ENCODE data around the gene LRP10. TPM values are rescaled to one million over a fixed set of nuclear protein-coding genes. Genes with fewer than 3 reads are reported as not detected.

Gene LRP10
- total RNA-seq, 2 donors from 2014 or later, result 53.4 to 60.4 TPM

DNA sequence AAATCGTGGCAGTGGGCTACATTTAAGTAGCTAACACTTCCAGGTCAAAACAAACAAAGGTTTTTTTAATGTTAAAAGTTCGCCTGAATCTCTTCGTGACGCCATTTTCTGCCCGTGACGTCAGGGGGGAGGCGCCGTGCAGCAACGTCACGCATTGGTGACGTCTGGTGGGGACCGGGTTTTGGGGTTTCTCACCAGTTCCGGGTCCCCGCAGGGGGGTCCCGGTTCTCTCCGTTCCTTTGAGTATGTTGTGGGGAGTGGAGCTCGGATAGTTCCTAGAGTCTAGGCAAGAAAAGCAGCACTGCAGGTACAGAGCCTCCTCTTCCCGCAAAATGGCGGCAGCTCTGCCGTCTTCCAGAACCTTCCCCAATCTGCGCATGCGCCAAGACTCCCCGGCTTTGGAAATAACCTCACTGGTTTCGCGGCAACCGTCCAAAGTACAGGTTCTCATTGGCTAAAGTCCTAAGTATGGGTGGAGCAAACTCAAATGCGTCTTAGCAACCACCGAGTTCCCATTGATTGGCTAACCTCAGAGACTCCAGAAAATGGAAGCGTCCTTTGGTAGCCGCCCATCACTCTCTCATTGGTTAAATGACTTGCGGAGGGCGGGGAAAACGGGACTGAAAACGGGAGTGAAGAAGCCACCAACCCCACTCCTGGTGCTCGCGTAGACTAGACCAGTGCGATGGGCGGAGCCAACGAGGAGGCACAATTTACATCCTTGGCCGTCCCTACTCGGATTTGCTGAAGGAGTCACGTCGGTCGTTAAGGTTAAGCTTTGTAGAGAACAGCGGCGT is 47.5 kb downstream of the LRP10 start, which contains the start of gene RBM23:
RBM23 (minus strand) TSS at position 346 of the 797 bp plus-strand sequence.
- Mint-ChIP-seq H3K36me3 (peaks cover 34% of the 10 kb centered on the region), H3K4me3 (peak within 1 kb of the TSS; percentile 99), H3K27ac (peak within 1 kb of the TSS; percentile 100), H3K27me3 (no peaks in the 10 kb centered on the region), H3K4me1 (ENCODE audit: low read depth in 2 of 2) (peaks cover 30 to 31% of the 10 kb centered on the region in 2 donors), H3K9me3 (no peaks in the 10 kb centered on the region)
- peak; percentile 97 for ATAC-seq
- DNase-seq (ENCODE audit: low spot score), result peak; percentile 99

DNA sequence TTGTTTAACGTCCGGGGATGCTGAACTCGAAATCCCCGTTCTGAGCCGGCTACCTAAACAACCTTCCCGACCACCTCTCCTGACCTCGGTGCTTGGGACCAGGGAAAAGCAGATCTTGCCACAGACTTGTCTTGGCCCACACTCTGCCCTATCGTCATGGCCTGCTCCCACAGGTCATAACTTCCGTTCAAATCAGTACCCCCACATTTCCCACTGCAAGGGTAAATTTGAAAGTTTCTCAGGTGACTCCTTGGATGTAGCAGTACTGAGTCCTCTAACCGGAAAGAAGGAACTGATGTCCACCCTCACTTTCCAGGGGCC is 48.0 kb downstream of the LRP10 start:
- Mint-ChIP-seq H3K27me3 (no peaks in the 10 kb centered on the region), H3K4me1 (ENCODE audit: low read depth in 2 of 2) (peaks cover 30 to 31% of the 10 kb centered on the region in 2 donors), H3K36me3 (peaks cover 36% of the 10 kb centered on the region), H3K4me3 (peak overlapping the region; percentile 99), H3K9me3 (no peaks in the 10 kb centered on the region), H3K27ac (peak overlapping the region; percentile 100)
- DNase-seq (ENCODE audit: low spot score), result no peak
- ATAC-seq, result no peak

DNA sequence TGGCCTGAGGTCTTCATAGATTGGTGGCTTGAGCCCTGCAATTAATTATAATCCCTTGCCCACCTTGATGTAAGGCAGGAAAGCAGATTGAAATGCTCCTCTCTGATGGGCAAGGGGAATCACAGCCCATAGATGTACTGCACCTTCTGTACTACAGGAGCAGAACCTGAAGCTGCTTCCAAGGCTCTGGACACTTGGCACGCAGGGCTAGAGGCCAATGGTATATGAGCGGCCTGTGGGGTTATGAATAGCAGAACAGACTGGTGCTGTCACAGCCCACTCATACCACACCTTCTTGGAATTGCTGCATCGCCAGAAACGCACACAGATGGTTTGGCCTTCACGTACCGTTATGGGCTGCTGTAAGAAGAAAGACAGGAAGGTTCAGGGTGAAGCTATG is 49.2 kb downstream of the LRP10 start:
- DNase-seq (ENCODE audit: low spot score), result no peak
- Mint-ChIP-seq H3K4me1 (ENCODE audit: low read depth in 2 of 2) (peaks cover 30 to 31% of the 10 kb centered on the region in 2 donors), H3K27me3 (no peaks in the 10 kb centered on the region), H3K4me3 (no peak overlapping the region), H3K36me3 (peaks cover 36% of the 10 kb centered on the region), H3K9me3 (no peaks in the 10 kb centered on the region), H3K27ac (peak overlapping the region in 1 of 2 donors; percentile 100)
- no peak for ATAC-seq

DNA sequence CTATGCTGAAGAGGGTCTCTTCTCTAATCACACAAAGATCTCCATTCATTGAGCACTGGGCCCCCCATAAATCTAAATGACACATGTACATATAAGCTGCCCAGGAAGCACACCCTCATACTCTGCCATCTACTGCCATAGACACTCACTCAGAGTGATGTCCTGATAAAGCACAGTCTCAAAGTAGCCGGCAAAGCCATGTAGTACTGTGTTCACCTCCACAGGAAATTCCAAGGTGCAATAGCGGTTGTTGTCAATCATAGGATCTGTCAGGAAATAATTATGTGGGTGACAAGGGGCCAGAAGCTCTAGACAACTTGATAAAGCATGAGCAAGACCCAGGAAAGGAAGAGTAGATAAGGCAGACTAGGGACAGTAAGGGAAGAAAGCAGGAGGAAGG is 50.8 kb downstream of the LRP10 start:
- H3K27ac Mint-ChIP-seq, result no peak overlapping the region
- DNase-seq (ENCODE audit: low spot score), result no peak
- ATAC-seq, result no peak
- no peaks in the 10 kb centered on the region for H3K9me3 Mint-ChIP-seq
- peaks cover 45% of the 10 kb centered on the region for H3K36me3 Mint-ChIP-seq
- peaks cover 34 to 35% of the 10 kb centered on the region in 2 donors for H3K4me1 Mint-ChIP-seq (ENCODE audit: low read depth in 2 of 2)
- no peaks in the 10 kb centered on the region for H3K27me3 Mint-ChIP-seq
- H3K4me3 Mint-ChIP-seq, result no peak overlapping the region

DNA sequence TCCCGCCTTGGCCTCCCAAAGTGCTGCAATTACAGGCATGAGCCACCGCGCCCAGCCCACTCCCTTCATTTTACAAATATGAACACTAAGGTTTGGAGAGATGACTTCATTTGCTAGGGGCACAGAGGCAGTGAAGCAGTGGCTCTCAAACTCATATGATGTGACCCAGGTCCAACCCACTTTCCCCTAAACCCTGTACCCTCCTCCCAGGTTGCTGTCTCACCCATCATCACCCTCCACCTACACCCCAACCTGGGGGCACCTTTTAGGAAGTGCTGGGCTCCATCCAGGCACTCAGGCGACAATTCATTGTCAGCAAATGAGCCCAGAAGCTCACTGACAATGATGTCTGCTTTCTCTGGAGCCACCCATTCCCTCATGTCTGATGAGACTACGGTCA is 52.2 kb downstream of the LRP10 start:
- peaks cover 25 to 35% of the 10 kb centered on the region in 2 donors for H3K4me1 Mint-ChIP-seq (ENCODE audit: low read depth in 2 of 2)
- H3K4me3 Mint-ChIP-seq, result no peak overlapping the region
- DNase-seq (ENCODE audit: low spot score) (no peak), ATAC-seq (no peak)
- H3K36me3 Mint-ChIP-seq, result peaks cover 34% of the 10 kb centered on the region
- H3K27ac Mint-ChIP-seq, result no peak overlapping the region
- no peaks in the 10 kb centered on the region for H3K27me3 Mint-ChIP-seq
- no peaks in the 10 kb centered on the region for H3K9me3 Mint-ChIP-seq

DNA sequence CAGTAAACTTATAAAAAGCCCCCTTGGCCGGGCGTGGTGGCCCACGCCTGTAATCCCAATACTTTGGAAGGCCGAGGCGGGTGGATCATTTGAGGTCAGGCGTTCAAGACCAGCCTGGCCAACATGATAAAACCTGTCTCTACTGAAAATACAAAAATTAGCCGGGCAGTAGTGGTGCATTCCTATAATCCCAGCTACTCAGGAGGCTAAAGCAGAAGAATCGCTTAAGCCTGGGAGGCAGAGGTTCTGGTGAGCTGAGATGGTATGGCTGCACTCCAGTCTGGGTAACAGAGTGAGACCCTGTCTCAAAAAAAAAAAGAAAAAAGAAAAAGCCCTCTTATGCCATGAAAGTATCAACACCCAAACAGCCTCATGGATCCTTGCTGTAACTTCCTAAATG is 54.0 kb downstream of the LRP10 start:
- no peaks in the 10 kb centered on the region for H3K27me3 Mint-ChIP-seq
- no peak overlapping the region for H3K4me3 Mint-ChIP-seq
- H3K27ac Mint-ChIP-seq, result no peak overlapping the region
- peaks cover 14 to 20% of the 10 kb centered on the region in 2 donors for H3K4me1 Mint-ChIP-seq (ENCODE audit: low read depth in 2 of 2)
- DNase-seq (ENCODE audit: low spot score), result no peak
- no peak for ATAC-seq
- H3K9me3 Mint-ChIP-seq, result no peaks in the 10 kb centered on the region
- H3K36me3 Mint-ChIP-seq, result peaks cover 29% of the 10 kb centered on the region

DNA sequence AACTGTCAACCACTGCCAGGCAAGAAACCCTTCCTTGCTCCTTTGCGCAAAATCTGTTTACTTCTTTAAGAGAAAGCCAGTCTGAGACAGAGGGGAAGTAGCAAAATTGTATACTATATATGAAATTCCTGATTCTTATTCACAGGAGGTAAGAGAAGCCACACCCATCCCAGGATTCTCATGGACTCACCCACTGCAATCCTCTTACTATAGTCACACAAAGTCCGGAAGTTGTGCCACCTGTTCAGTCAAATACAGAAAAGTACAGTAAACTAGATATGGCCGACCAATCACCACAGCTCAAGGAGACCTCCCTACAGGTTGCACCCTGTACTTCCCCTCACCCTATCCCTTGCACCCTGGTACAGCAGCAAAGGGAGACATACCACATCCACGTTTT is 54.8 kb downstream of the LRP10 start:
- Mint-ChIP-seq H3K27ac (no peak overlapping the region), H3K27me3 (no peaks in the 10 kb centered on the region), H3K4me1 (ENCODE audit: low read depth in 2 of 2) (peaks cover 10 to 20% of the 10 kb centered on the region in 2 donors), H3K36me3 (peaks cover 24% of the 10 kb centered on the region), H3K9me3 (no peaks in the 10 kb centered on the region), H3K4me3 (no peak overlapping the region)
- DNase-seq (ENCODE audit: low spot score) (no peak), ATAC-seq (no peak)

DNA sequence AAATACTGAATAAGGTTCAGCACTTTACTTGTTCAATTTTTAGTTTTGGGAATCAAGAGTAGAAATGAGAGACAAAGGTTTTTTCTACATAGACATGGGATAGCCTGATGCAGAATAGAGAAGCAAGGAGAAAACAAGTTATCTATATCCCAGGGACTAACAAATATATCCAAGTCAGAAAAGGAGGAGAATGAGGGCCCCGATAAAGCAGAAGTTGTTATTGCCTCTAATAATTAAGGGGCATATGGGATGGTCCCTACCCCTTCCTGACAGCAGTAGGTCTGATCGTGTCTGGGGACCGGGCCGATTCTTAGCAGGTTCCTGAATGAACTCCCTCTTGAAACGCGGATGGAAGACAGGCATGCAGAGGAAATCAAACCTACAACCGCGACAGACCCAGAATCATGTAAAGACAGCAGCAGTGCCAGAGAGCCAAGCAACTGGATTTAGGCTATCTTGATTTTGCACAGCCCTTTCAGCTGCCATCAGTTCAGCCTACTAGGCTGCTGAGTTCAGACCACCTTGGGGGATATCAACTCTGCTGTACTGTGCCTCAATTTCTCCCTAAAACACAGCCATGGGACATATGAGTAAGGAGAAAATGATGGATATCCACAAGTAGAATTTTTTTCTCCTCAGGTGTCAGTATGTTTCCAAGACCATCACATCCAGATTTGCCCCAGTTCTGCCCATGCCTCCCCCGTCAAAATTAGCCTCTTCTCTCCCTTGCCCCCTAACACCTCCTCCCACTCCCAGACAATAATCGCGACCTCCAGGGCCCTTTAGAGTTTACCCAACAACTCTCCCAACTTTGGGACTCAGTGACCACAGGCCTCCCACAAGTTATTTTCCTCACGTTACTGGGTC is 56.9 kb downstream of the LRP10 start:
- H3K9me3 Mint-ChIP-seq, result no peaks in the 10 kb centered on the region
- H3K36me3 Mint-ChIP-seq, result peaks cover 13% of the 10 kb centered on the region
- ATAC-seq (no peak), DNase-seq (ENCODE audit: low spot score) (no peak)
- H3K27ac Mint-ChIP-seq, result no peak overlapping the region
- peaks cover 9 to 19% of the 10 kb centered on the region in 2 donors for H3K4me1 Mint-ChIP-seq (ENCODE audit: low read depth in 2 of 2)
- no peaks in the 10 kb centered on the region for H3K27me3 Mint-ChIP-seq
- no peak overlapping the region for H3K4me3 Mint-ChIP-seq

DNA sequence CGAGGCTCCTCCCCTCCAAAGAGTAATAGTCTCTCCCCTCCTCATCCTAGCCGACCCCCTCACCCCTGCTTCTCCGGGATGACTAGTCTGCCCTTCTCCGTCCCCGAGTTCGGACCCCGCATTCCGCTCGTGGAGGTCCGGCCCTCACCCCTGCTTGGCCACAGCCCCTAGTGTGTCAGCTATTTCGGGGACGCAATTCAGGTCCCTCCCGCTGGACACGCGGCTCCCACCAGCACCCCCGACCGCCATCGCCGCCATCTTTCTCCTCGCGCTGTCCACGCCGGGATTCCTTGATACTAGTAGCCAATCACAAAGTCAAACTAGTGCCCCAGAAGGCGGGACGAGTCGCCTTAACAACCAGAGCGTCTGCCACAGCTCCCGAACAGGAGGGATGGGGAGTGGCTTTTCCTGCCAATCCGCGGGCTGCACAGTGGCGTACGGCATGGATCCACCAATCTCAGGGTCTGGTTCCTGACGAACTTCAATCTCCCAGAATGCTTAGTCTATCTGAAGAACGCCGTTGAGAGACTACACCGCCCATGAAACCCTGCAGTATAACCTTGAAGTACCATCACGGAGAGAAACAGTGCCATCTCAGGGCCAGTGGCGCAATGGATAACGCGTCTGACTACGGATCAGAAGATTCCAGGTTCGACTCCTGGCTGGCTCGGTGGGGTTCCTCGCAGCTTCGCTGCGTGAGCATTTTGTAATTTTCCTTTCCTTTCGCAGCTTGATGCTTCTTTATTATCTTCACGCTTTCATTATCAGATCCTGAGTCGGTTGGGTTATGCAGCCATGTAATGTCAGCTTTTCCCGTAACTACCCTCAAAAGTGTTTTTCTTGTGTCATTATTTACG is 57.8 kb downstream of the LRP10 start, which contains the start of gene PRMT5:
PRMT5 (minus strand) TSS at position 273 of the 857 bp plus-strand sequence; CDS start at position 258, 15 bp downstream.
- DNase-seq (ENCODE audit: low spot score) (peak; percentile 98), ATAC-seq (peak; percentile 97 to 98)
- Mint-ChIP-seq H3K36me3 (peaks cover 9% of the 10 kb centered on the region), H3K27ac (no peak within 1 kb of the TSS), H3K4me3 (no peak within 1 kb of the TSS), H3K9me3 (no peaks in the 10 kb centered on the region), H3K27me3 (no peaks in the 10 kb centered on the region), H3K4me1 (ENCODE audit: low read depth in 2 of 2) (peaks cover 9 to 19% of the 10 kb centered on the region in 2 donors)

DNA sequence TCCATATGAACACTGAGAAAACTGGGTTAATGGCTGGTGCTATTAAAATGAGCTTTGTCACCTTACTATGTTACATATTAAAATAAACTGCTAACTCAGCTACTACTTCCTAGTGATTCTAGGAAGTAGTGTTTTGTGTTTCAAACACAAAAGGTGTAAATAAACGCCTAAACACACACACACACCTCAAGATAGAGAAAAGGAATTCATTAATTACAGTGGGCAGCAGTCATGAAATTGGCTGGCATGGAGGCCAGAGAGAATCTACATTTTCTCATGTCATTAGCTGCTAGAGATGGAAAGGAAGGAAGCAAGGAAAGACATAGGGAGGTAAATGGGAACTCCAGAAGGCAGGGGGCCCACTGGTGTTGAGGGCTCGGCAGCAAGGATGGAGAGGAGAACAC is 58.4 kb downstream of the LRP10 start:
- DNase-seq (ENCODE audit: low spot score) (no peak), ATAC-seq (no peak)
- H3K27me3 Mint-ChIP-seq, result no peaks in the 10 kb centered on the region
- peaks cover 9% of the 10 kb centered on the region for H3K36me3 Mint-ChIP-seq
- H3K9me3 Mint-ChIP-seq, result no peaks in the 10 kb centered on the region
- H3K27ac Mint-ChIP-seq, result no peak overlapping the region
- peaks cover 9 to 19% of the 10 kb centered on the region in 2 donors for H3K4me1 Mint-ChIP-seq (ENCODE audit: low read depth in 2 of 2)
- no peak overlapping the region for H3K4me3 Mint-ChIP-seq

Other genes starting within 250 kb of the LRP10 start
- not detected for gene OR6J1, start 227.4 kb upstream of the LRP10 start, total RNA-seq
- 100 to 1,000 TPM; 103 to 112 TPM for gene OXA1L, start 105.1 kb upstream of the LRP10 start, total RNA-seq
- under 1 TPM; 0.36 to 0.59 TPM for gene SLC7A7, start 56.3 kb upstream of the LRP10 start, total RNA-seq
- 100 to 1,000 TPM; 116 to 134 TPM for gene MRPL52, start 41.9 kb upstream of the LRP10 start, total RNA-seq
- 1 to 10 TPM; 3.7 to 8.0 TPM for gene MMP14, start 35.2 kb upstream of the LRP10 start, total RNA-seq
- under 1 TPM in 1 of 2 donors, not detected in 1; 0.43 TPM for gene REM2, start 11.5 kb downstream of the LRP10 start, total RNA-seq
- gene RBM23, start 47.4 kb downstream of the LRP10 start, total RNA-seq, result 10 to 100 TPM; 88.2 to 94.1 TPM
- gene PRMT5, start 57.6 kb downstream of the LRP10 start, total RNA-seq, result 100 to 1,000 TPM; 108 to 171 TPM
- 10 to 100 TPM; 34.4 to 56.8 TPM for gene HAUS4, start 85.3 kb downstream of the LRP10 start, total RNA-seq
- gene AJUBA, start 110.8 kb downstream of the LRP10 start, total RNA-seq, result 1 to 10 TPM in 1 of 2 donors, under 1 TPM in 1; 0.17 to 2.1 TPM
- gene C14orf93, start 138.4 kb downstream of the LRP10 start, total RNA-seq, result 10 to 100 TPM in 1 of 2 donors, 1 to 10 TPM in 1; 2.8 to 10.8 TPM
- 100 to 1,000 TPM; 102 to 121 TPM for gene PSMB5, start 163.2 kb downstream of the LRP10 start, total RNA-seq
- not detected for gene PSMB11, start 170.5 kb downstream of the LRP10 start, total RNA-seq
- 1 to 10 TPM in 1 of 2 donors, under 1 TPM in 1; 0.73 to 1.0 TPM for gene CDH24, start 185.8 kb downstream of the LRP10 start, total RNA-seq
- 100 to 1,000 TPM; 186 to 250 TPM for gene ACIN1, start 223.4 kb downstream of the LRP10 start, total RNA-seq
- 10 to 100 TPM; 41.2 to 55.2 TPM for gene C14orf119, start 223.8 kb downstream of the LRP10 start, total RNA-seq
- not detected for gene CIROP, start 233.2 kb downstream of the LRP10 start, total RNA-seq
- not detected for gene CEBPE, start 247.5 kb downstream of the LRP10 start, total RNA-seq